Endothelial cell of umbilical vein (primary cell): ENCODE data around the gene KIF5C. TPM values are rescaled to one million over a fixed set of nuclear protein-coding genes. Genes with fewer than 3 reads are reported as not detected.

ENCODE experiments used
- BruUV-seq: library from RNA; stranded (reverse); fragments of 400-500 nt; replicated peaks from 2 replicates; lab custom pipeline; 2021; lab: Mats Ljungman, UMichigan
- CTCF ChIA-PET: fragments of 300-600, 350-600 bp; sonication (Branson Sonifier 250); formaldehyde crosslinking; loops from one replicate; lab custom pipeline; 2021; ENCODE audit warnings: antibody characterized with exemption, inconsistent platforms; lab: Charles Lee
- POLR2A ChIA-PET: fragments of 300-600, 350-600 bp; sonication (Branson Sonifier 250); formaldehyde crosslinking; loops from one replicate; lab custom pipeline; 2021; ENCODE audit warnings: antibody characterized with exemption, inconsistent platforms; lab: Charles Lee
- DNase-seq: peaks from one replicate; pipeline ENCODE4 v3.0.0-alpha.2; 2011; ENCODE audit warnings: low read depth, low spot score
- FAIRE-seq: peaks from 2 replicates; lab custom pipeline; 2011; peaks lifted over from hg19 to GRCh38; lab: Jason Lieb, UNC
- H2AFZ ChIP-seq: 2 replicates; pipeline ENCODE4 v1.6.0; 2012; ENCODE audit warnings: low read depth, low read length, control low read depth, inconsistent platforms
- H3K27ac ChIP-seq: 2 replicates; pipeline ENCODE4 v1.5.1; 2011; ENCODE audit warnings: low read depth, mild to moderate bottlenecking, control low read depth, low read length, moderate library complexity; ENCODE audit not compliant: insufficient read depth
- H3K27me3 ChIP-seq, 2 experiments: 2 replicates each; pipeline versions ENCODE4 v1.6.0 to v1.6.1; 2011; ENCODE audit warnings: low read length in 2 of 2, mixed read lengths in 1 of 2; ENCODE audit not compliant: control insufficient read depth in 2 of 2, insufficient read depth in 2 of 2
- H3K36me3 ChIP-seq, 2 experiments: 2 replicates in 1 of 2; 3 replicates in 1 of 2; pipeline ENCODE4 v1.5.1; 2011; ENCODE audit warnings: low read length in 2 of 2, mild to moderate bottlenecking in 1 of 2, moderate library complexity in 1 of 2; ENCODE audit not compliant: control insufficient read depth in 2 of 2, insufficient read depth in 2 of 2; ENCODE audit errors: extremely low read depth in 1 of 2
- H3K4me1 ChIP-seq: 3 replicates; pipeline ENCODE4 v1.5.1; 2011; ENCODE audit warnings: mild to moderate bottlenecking, low read length; ENCODE audit not compliant: control insufficient read depth, insufficient read depth; ENCODE audit errors: extremely low read depth
- H3K4me2 ChIP-seq: 2 replicates; pipeline ENCODE4 v1.6.1; 2011; ENCODE audit warnings: low read length, control low read depth, mixed read lengths; ENCODE audit not compliant: insufficient read depth
- H3K4me3 ChIP-seq, 3 experiments: fragments of 200-600 bp in 1 of 3; sonication (generic), shearing (Covaris generic) in 1 of 3; replicated peaks in 1 of 3; 2 replicates each; pipeline ENCODE4 v1.5.1; 2011 to 2016; ENCODE audit warnings: control low read depth in 3 of 3, low read length in 3 of 3, mild to moderate bottlenecking in 2 of 3, inconsistent platforms in 1 of 3, low read depth in 1 of 3, moderate library complexity in 1 of 3; ENCODE audit not compliant: insufficient read depth in 1 of 3
- H3K79me2 ChIP-seq: 2 replicates; pipeline ENCODE4 v1.6.0; 2012; ENCODE audit warnings: low read length, inconsistent platforms; ENCODE audit not compliant: control insufficient read depth, insufficient read depth
- H3K9ac ChIP-seq: replicated peaks from 2 replicates; pipeline ENCODE3; 2011; ENCODE audit warnings: low read length, control low read depth; ENCODE audit not compliant: insufficient read depth; ENCODE audit errors: extremely low read depth
- H3K9me1 ChIP-seq: replicated peaks from 3 replicates; pipeline ENCODE4 v1.6.0; 2011; ENCODE audit warnings: mild to moderate bottlenecking, low read length; ENCODE audit not compliant: control insufficient read depth, insufficient read depth; ENCODE audit errors: extremely low read depth
- H3K9me3 ChIP-seq: replicated peaks from 2 replicates; pipeline ENCODE4 v1.5.1; 2012; ENCODE audit warnings: low read length, inconsistent platforms; ENCODE audit not compliant: control insufficient read depth, insufficient read depth
- H4K20me1 ChIP-seq: replicated peaks from 2 replicates; pipeline ENCODE3; 2011; ENCODE audit warnings: mild to moderate bottlenecking, low read length; ENCODE audit not compliant: control insufficient read depth, insufficient read depth; ENCODE audit errors: extremely low read depth
- CTCF ChIP-seq, 2 donors: IDR thresholded peaks; 1 replicate in 1 of 2; 2 replicates in 1 of 2; pipeline ENCODE4 v1.5.1; 2011; ENCODE audit warnings: low read length in 2 of 2, mild to moderate bottlenecking in 2 of 2, moderate library complexity in 2 of 2, control low read depth in 1 of 2, inconsistent platforms in 1 of 2, low read depth in 1 of 2; ENCODE audit not compliant: insufficient read depth in 1 of 2; ENCODE audit errors: extremely low read depth in 1 of 2
- EZH2 ChIP-seq: IDR thresholded peaks from 2 replicates; pipeline ENCODE4 v1.6.1; 2012; ENCODE audit warnings: borderline replicate concordance, low read depth, mild to moderate bottlenecking, moderate library complexity, low read length, inconsistent platforms; ENCODE audit not compliant: severe bottlenecking
- FOS ChIP-seq: IDR thresholded peaks from 2 replicates; pipeline ENCODE4 v1.6.1; 2011; ENCODE audit warnings: mild to moderate bottlenecking, low read length, moderate library complexity, borderline replicate concordance; ENCODE audit not compliant: insufficient read depth
- GATA2 ChIP-seq: IDR thresholded peaks from 2 replicates; pipeline ENCODE4 v1.7.0; 2011; ENCODE audit warnings: low read depth, mild to moderate bottlenecking, moderate library complexity, mixed read lengths, low read length; ENCODE audit not compliant: insufficient read length, insufficient read depth
- JUN ChIP-seq: IDR thresholded peaks from 2 replicates; pipeline ENCODE4 v1.6.1; 2011; ENCODE audit warnings: borderline replicate concordance, low read depth; ENCODE audit not compliant: insufficient read length, insufficient read depth
- MAX ChIP-seq: IDR thresholded peaks from 2 replicates; pipeline ENCODE4 v1.6.1; 2011; ENCODE audit not compliant: insufficient read depth, insufficient read length
- MYC ChIP-seq: IDR thresholded peaks from one replicate; pipeline ENCODE4 v1.6.1; 2011; ENCODE audit warnings: mild to moderate bottlenecking, low read depth, low read length
- POLR2A ChIP-seq: IDR thresholded peaks from 2 replicates; pipeline ENCODE4 v1.6.1; 2012; ENCODE audit warnings: low read depth, mild to moderate bottlenecking, control low read depth, low read length
- POLR2AphosphoS5 ChIP-seq: IDR thresholded peaks from 2 replicates; pipeline ENCODE4 v1.6.1; 2012; ENCODE audit warnings: low read depth, mild to moderate bottlenecking, control low read depth, low read length, moderate library complexity; ENCODE audit not compliant: insufficient read depth
- dilution Hi-C: fragments of 300-500 bp; cut with MboI; formaldehyde crosslinking; loops from one replicate; pipeline ENCODE4 v1.15.0; 2019; ENCODE audit warnings: low sequenced_read_pairs; ENCODE audit not compliant: extremely low pct_ligation_motif_present
- intact Hi-C: fragments of 100-400 bp; cut with micrococcal nuclease; formaldehyde crosslinking; loops from one replicate; pipeline ENCODE4 v1.10.0; 2022
- polyA plus RNA-seq, 4 experiments: library from polyadenylated mRNA; depleted of rRNA in 3 of 4; stranded (reverse) in 3 of 4; unstranded in 1 of 4; fragments of >200 nt; gene quantifications; 2 replicates each; pipeline versions ENCODE4 v1.2.1 to v1.2.3, GENCODE V29; 2011 to 2012; ENCODE audit warnings: missing spikeins in 1 of 4
- total RNA-seq: library from RNA; stranded (reverse); gene quantifications from 2 replicates; pipeline ENCODE4 v1.2.3, GENCODE V29; 2021

KIF5C gene
- total and polyA plus RNA-seq, 2 donors (not counting 3 experiments of a cell fraction or from before 2014, with no cell fraction given), result 0.01 to 0.55 TPM

- intact Hi-C loops (no loop called here), dilution Hi-C loops (no loop called here)
- no TSS peak for BruUV-seq
- Histone ChIP-seq H3K9me1 (no peaks in the 10 kb centered on the region), H3K27ac (no peak overlapping the region), H3K27me3 (peaks cover 1 to 3% of the 10 kb centered on the region in 2 experiments), H4K20me1 (no peaks in the 10 kb centered on the region), H3K4me3 (no peak overlapping the region), H3K4me2 (no peak overlapping the region), H2AFZ (no peak overlapping the region), H3K9ac (no peak overlapping the region), H3K4me1 (no peaks in the 10 kb centered on the region), H3K9me3 (no peaks in the 10 kb centered on the region), H3K79me2 (no peaks in the 10 kb centered on the region), H3K36me3 (no peaks in the 10 kb centered on the region)
- TF ChIP-seq MAX (no peak), JUN (no peak), EZH2 (no peak), MYC (no peak), FOS (no peak), CTCF (IDR thresholded peaks at IDR 0.05; ENCODE audit: extremely low read depth in 1 of 2, insufficient read depth in 1 of 2, low read depth in 1 of 2, low read length in 2 of 2) (no peak), POLR2A (no peak), POLR2AphosphoS5 (no peak), GATA2 (no peak)
- POLR2A ChIA-PET, result no interaction called here
- CTCF ChIA-PET, result interaction anchor here (1.5 kb wide), 1 partner anchor 540 kb away, joined by 4 read pairs; no protein-coding TSS in a partner anchor
- FAIRE-seq (no peak), DNase-seq (no peak)
These were observed 146.7 kb downstream of the KIF5C start for GRCh38 chr2:149021761-149022160.
